OCI-LY3 (cell line): ENCODE results near the gene ZNF526.

Experiments
- CTCF ChIP-seq: fragments of 200-600, 300-600 bp; sonication (generic); IDR thresholded peaks from 2 replicates; pipeline ENCODE4 v1.5.1; 2014; ENCODE audit warnings: antibody characterized with exemption, low read length, low read depth
- EZH2phosphoT487 ChIP-seq: fragments of 200-600 bp; shearing (Covaris generic); IDR thresholded peaks from 2 replicates; pipeline ENCODE4 v1.6.1; 2018; ENCODE audit warnings: antibody characterized with exemption, mixed run types, low read depth

DNA sequence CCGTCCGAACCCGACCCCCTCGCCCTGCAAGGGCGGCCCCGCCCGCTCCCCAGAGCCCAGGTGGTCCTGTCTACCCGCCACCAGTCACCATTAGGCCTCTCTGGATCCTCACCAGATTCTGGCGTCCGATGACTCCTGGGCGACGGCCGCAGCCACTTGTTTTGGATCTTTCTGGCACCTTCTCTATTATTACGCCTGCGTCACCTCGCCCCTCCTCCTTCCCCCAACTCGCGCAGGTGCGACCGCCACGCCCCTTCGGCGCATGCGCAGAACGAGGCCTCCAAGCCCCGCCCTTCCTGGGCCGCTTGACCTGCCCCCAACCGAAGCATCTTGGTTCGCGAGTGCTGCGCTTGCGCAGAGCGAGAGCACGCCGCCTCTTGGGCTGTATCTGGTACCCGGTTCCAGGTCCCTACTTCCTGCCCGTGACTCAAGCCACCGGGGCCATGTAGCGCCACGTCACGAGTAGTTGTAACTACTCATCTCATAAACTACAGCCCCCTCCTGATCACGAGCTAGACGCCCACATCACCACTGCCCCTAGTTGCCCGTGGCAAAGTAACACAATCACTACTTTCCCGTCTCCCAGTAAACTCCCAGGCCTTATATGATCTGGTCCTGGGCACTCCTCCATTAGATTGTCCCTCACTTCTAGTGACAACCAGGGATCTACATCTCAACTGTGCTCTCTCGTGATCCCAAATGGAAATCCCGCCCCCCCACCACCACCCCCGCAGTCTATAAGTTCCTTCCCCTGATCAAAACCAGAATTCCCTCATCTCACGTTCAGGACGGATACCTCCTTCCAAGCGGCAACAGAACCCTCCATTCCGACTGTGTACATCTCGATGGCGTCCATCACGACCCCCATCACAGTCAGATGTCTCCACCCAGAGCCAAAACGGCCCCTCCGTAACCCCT lies 2.3 kb upstream of the ZNF526 start, which contains the start of gene DEDD2:
- no peak for TF ChIP-seq CTCF
- TF ChIP-seq EZH2phosphoT487: no peak
